ENCODE data around the gene BCAP29.

BCAP29 gene

DNA sequence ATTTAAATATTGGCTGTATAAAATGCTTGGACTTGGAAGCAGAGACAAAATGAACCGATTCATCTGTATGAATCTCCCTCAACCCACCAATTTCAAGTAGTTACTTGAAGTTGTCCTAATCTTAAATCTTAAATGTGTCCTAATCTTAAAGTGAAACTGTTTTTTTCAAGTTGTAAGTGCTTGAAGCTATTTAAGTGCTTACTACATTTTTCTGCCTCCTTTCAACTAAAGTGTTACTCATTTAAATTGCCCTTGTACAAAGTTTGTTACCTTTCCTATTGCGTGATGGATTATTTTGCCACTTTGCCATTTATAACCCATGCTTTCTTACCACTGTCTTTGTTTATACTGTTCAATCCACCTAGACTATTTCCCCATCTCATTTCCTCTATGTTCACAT is 2.8 kb downstream of the BCAP29 start:
- DNase-seq (ENCODE audit: low spot score): no peak

DNA sequence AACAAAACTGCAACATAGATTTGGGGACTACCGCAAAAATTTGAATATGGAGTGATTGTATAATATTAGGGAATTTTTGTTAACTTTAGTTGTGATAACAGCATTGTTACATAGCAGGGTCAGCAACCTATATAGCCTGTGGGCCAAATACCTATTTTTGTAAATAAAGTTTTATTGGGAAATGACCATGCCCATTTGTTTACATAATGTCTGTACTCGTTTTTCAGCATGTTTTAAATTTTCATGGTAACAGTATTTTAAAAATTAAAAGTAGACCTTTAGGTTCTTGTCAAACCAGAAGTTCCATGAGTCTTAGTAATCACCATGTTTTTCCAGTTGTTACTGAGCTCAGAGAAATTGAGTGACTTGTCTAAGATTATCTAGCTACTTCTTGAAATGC is 4.7 kb downstream of the BCAP29 start:
- no peak for DNase-seq (ENCODE audit: low spot score)

DNA sequence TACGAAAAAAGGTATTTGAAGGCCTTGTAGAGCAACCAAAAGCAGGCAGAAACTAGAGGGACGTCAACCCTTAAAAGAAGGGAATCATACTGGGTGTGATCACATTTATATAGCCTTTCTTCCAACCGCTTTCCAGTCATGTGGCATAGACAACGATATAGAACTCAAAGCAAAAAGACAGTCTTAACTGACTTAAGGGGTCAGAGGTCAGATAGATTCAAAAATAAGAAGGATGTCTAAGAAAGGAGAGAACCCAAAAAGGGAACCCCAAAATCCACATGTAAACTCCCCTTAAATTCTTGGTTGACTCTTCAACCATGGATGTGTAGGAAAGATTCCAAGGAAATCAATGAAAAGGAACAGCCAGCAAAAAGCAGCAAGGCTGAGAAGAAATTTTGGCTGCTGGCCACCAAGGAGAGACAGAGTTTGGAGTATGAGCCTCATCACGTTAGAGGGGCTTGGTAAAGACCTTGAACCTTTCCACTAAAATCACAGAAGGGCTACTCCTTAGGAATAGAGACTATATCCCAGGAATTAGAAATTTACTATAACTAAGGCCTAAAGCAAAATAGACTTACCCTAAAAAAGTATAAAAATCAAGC is 8.6 kb downstream of the BCAP29 start:
- no peak for DNase-seq (ENCODE audit: low spot score)

DNA sequence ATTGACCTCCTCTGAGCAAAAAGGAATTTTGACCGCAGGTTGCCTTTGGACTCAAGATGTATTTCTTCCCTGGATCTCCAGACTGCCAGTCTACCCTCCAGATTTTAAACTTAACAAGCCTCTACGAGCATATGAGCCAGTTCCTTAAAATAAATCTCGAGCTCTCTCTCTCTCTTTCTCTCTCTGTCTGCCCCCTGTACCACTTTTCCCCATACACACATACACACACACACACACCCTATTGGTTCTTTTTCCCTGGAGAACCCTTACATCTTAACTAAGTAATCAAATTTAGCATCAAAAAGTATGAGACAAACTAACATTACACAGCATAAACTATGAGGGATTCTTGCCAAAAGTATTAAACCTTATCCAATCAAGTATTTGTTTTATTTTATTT is 11.4 kb downstream of the BCAP29 start:
- DNase-seq (ENCODE audit: low spot score): no peak

DNA sequence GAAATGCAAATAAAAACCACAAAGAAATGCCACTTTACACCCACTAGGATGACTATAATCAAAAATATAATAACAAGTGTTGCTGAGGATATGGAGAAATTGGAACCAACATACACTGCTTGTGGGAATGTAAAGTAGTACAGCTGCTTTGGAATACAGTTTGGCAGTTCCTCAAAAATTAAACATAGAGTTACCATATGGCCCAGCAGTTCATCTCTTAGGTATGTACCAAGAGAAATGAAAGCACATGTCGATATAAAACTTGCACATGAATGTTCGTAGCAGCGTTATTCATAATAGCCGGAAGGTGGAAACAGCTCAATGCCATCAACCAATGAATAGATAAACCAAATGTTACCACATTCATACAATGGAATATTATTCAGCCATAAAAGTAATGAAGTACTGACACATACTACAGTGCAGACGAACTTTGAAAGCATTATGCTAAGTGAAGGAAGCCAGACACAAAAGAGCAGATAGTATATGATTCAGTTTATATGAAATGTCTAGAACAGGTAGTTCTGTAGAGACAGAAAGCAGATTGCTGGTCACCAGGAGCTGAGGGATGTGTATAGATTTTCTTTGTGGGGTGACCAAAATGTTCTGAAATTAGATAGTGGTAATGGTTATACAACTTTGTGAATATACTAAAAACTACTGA is 12.4 kb downstream of the BCAP29 start:
- no peak for DNase-seq (ENCODE audit: low spot score)

DNA sequence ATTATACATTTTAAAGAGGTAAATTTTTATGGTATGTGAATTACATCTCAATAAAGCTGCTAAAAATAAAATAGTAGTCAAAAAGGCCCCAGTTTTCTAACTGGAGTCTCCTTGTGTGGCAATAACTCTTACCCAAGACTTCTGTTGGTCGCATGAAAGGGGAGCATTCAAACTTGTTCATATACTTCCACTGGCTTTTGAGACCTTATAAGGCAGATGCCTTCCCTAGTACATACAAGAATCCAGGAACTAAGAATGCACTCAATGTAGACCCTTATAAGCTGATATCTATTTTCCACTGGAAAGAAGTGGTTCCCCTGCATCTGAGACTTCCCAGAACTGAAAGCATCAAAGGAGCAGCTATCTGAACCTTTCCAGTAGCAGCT is 13.0 kb downstream of the BCAP29 start:
- DNase-seq (ENCODE audit: low spot score): no peak

DNA sequence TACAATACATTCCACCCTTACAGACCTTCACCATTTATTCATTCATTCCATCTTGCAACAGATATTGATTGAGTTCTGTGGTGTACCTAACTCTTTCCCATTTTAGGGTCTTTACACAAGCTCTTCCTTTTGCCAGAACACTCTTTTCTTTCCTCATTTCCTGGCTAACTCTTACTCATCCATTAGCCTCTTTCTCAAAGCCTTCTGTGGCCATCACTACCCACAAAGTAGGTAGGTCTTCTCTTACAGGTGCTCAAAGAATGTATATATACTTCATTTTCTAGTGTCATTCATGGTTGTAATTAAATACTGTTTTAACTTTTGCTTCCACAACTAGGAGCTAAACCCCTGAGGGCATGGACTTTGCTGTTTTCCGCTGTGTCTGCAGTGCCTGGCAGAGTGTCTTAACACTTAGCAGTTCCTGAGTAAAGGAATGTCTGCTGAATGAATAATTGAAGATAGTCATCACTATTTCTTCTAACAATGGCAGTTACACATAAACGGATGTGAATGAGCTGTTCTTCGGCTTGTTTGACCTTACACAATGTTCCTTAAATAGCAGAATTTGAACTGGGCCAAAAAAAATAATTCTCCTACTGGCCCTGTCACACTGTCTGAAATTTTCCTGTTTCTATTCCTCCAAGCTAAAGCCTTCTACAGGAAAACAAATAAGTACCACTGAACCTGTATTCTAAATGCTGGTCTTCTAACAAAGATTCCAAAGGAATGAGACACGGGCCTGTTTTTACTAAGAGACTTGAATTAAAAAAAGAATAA is 15.1 kb downstream of the BCAP29 start:
- peak; percentile 74 for DNase-seq (ENCODE audit: low spot score)

DNA sequence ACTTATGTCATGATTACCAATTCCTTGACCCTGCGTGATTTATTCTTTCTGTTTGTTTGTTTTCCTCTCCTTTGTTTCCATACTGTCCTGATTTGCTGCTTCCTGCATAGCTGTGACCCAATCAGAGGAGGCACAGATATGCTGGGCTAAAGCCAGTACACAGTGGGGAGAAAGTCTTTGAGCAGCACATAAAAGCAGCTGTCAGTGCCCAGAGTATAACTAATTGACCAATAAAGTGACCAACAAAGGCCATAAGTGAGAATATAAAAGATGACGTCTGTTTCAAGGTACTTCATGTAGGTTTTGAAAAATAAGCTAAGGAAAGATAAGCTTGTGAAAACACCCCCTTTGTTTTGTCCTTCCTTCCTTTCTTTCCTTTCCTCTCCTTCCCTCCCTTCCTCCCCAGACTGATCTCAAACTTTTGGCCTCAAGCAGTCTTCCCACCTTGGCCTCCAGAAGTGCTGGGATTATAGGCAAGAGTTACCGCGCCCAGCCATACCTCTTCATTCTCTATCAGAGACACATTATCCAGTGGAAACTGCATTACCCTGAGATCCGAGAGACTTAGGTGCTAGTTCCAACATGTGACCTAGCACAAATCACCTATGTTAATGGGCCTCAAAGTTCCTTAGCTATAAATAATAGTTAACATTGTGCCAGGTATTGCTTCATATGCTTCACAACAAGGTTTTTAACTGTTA is 17.0 kb downstream of the BCAP29 start:
- no peak for DNase-seq (ENCODE audit: low spot score)

DNA sequence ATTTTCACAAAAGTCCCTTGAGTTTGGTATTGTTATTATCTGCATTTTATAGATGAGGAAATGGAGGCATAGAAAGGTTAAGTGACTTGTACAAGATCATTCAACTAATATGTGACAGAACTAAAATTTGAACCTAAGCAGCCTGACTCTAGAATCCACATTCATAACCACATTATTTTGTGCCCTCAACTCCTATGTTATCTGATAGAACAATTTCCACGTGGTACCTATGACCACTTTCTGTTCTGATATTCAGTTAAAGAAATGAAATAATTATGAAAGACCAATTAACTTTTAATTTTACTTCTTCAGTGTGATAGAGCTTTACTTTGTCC is 17.5 kb downstream of the BCAP29 start:
- no peak for DNase-seq (ENCODE audit: low spot score)

DNA sequence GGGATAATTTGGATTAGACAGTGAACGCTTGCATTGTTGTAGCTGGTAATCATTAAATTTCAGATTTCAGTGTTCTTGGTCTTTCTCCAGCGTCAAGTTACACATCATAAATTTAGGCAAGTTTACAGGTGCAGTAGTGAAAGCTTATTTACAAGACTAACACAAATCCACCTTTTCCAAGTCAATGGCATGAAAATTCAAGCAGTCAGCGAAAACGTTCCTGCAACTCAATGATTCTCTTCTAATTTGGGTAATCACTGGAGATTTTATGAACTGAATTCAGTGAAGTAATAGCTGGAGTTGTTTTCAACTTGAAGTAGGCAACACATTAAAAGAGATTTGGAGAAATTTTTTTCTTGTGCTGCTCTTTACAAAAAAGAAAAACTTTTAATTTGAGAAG is 17.9 kb downstream of the BCAP29 start:
- no peak for DNase-seq (ENCODE audit: low spot score)

DNA sequence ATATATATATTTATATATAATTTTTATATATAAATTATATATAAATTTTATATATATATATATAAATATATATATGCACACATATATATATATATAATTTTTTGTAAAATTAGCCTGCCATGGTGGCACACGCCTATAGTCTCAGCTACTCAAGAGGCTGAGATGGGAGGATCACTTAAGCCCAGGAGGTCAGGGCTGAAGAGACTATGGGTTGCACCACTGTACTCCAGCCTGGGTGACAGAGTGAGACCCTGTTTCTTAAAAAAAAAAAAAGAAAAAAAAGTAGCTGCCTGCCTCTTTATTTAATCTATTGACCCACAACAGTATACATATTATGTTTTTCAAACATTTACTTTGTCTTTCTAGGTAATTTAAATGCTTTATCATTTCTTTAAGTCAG is 19.2 kb downstream of the BCAP29 start:
- DNase-seq (ENCODE audit: low spot score): no peak

DNA sequence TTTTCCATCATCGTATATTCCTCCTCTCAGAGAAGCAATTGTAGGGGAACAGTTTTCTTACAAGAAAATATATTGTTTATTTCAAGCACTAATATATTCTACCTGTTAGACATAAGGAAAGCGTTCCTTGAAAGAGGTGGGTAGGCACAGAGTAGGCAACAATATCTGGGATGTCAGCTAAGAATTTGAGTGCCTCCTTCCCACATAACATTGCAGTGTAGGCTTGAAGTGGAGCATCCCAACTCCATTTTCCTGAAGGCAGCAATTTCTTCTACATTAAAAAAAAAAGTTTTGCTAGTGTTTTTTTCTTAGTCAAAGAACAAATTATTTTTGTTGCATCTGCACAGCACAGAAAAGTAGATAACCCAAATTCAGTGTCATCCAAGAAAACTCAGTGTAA is 20.8 kb downstream of the BCAP29 start:
- no peak for DNase-seq (ENCODE audit: low spot score)

DNA sequence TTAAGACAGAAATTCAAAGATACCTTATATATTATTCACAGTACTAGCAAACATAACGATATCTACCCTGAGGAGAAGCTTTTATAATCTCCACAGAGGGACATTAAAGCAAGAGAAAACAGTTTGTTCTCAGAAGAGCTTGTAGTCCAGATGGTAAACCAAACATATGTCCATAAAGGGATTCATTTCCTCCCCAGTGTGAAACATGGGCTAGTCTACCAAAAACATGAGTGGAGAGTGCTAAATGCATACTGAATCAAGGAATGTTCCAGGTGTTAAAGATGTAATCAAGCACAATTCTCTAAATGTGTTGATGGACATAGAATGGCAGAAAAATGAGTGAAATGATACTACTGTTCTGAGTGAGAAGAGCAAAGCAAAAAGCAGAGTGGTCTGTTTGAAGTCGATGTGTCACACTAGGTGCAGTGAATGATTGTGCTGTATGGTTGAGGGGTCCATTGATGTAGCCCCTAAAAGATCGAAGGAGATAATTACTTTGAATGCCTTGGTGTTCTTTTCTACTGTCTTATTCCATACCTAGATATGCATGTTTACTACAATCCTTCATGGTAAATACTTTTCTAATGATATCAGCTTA is 25.3 kb downstream of the BCAP29 start:
- DNase-seq (ENCODE audit: low spot score): no peak

DNA sequence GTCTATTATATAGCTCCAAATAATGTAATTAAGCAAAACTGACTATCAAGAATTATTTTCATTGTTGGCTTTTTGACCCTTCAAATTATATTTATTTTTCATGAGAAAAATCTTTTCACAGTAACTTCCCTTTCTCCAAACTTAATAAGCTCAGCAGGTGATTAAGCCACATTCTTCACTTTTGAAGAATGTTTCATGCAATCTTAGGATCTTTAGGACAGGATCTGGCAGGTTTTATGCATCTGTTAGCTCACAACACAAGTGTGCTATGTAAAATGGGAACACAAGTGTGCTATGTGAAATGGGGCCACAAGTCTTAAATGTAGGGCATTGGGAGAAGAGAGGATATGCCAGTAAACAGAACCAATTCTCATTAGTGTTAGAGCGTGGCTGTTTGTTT is 26.3 kb downstream of the BCAP29 start:
- no peak for DNase-seq (ENCODE audit: low spot score)

DNA sequence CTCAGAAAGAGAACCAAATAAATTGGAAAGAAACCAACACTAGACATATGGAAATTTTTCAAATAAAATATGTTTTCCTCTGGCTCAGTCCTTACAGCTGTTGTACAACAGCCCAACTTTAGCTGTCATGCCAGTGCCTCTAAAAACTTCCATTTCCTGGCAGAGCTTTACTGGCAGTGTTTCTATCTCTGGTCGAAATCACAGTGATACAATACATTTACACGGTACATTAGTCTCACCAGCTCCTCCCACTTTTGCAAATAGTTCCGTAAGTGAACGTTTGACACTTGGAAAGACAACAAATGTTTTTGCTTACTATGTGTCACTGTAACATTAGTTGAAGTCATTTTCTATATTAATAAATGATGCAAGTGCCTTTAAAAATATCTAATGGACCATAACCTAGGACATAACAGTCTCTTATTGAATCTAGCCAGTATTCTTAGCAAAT is 29.8 kb downstream of the BCAP29 start:
- DNase-seq (ENCODE audit: low spot score): no peak

DNA sequence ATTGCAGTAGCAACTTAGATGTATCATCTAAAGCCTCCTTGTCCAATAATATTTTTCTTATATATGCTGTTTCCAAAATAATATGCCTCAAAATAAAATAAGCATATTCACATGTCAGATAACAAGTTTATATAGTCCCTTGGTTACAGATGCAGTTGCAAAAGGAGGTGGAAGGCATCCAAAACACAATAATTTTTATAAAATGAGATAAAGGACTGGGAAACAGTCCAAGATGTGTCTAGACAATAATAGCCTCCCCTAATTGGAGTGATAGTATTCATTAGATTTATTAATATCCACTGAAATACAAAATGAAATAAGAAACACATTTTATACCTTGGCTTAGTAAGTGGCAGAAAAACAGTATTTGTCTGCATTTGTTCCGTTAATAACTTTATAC is 30.3 kb downstream of the BCAP29 start:
- no peak for DNase-seq (ENCODE audit: low spot score)

DNA sequence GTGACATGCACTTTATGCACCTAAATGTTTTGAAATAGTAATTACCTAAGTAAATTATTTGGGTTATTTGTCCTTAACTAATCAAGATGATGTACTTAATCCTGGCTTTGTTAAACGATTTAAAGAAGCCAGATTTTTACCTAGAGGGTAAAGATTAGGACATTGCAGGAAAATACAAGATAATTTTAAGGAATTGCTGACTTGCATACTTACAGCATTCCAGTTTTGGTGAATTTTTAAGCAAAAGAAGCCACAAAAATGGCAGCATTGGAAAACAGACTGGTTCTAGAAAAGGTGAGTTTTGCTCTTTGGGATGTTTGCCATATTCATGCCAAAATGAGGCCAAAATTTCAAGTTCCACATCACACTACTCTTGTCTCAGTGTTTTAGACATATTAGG is 33.4 kb downstream of the BCAP29 start:
- DNase-seq (ENCODE audit: low spot score): no peak

DNA sequence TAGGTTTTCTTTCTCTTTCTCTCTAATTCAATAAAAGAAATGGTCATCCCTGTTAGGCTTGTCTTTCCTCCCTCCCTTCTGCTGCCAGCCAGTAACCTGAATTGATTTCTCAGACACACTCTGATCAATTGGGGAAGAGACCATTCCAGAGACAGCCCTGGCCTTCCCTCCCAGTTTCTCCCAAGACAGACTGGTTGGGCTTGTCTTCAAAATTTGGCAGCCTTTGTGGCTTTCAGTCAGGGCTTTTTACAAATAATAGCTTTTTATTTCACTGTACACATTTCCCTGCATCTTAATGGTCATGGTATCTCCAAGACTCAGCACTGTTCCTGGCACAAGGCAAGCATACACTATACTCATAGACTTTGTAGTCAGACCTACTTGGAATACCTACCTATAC is 33.9 kb downstream of the BCAP29 start:
- DNase-seq (ENCODE audit: low spot score): no peak

DNA sequence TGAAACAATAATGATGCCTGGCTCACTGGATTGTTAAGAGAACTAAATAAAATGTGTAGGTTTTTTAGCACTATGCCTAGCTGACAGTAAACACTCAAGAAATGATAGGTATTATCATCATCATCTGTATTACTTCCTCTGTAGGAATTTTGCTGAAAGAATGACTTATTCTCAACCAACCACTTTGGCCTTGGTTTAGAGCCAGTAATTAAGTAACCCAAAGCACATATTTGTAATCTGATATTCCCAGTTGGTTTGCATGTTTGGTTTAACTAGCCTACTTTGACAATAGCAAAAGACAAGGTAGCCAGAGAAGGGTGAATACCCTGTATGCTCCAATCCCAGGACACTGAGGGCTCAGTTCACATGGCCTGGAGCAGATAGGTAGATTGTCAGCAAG is 34.4 kb downstream of the BCAP29 start:
- no peak for DNase-seq (ENCODE audit: low spot score)

DNA sequence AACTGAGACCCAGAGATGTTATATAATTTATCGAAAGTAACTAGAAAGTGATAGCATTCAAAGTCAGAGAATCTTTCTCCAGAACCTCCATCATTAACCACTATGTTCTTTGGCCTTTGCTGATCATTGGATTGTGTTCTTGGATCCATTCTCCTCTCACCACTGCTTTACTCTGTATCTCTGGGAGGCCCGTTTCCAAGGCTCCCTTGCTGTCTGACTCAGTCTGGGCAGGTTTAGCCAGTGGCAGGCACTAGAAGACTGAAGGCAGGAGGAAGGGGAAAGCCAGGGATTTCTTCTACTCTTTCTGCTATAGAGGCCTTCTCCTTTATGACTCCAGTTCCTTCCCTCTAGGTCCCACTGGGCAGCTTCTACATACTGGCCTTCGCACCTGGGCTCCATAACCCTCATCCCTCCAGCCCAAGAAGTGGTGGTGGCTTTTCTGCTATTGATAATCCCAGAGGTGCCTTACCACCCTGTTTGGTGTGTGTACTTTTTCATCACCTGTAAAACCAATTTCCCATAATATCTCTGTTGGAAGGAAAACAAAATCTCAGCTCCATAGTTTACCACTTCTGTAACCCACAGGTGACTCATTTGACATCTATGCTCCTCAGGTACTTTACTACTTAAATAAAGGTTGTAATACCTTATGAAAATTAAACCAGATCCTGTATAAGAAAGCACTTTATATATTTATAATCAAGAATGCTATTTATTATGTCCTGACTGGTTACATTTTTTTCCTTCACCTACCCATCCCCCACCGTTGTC is 36.0 kb downstream of the BCAP29 start:
- DNase-seq (ENCODE audit: low spot score): no peak

DNA sequence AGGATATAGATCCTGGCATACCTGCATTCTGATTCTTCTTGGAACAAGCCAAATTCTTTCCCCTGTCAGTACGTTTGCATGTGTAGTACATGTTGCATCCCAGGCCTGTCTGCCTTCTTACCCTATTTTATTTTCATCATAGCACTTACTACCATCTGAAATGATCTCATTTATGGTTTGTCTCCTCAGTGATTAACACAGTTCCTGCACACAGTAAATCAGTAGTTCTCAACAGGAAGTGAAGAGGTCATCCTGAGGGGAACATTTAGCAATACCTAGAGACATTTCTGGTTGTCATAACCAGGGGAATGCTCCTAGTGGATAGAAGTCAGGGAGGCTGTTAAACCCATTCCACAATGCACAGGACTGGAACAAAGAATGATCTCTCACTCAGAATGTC is 42.4 kb downstream of the BCAP29 start:
- peak; percentile 26 for DNase-seq (ENCODE audit: low spot score)

DNA sequence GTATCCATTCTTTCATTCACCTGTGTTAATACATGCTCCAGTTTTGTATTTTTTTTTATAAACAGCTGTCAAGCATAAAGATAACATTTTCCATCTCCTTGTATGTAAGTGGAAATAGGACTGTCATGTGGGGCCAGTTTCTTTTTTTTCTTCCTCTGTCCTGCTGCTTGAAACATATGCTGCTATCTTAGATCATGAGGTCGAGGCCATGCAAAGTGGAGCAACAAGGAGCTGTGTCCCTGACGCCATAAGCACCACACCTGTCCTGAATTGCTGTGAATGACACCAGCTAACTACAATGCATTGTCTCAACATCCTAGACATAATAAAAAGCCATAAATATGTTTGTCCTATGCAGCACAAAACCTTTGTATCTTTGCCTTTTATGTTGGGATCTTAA is 42.8 kb downstream of the BCAP29 start:
- no peak for DNase-seq (ENCODE audit: low spot score)
